ENCODE measurements around the gene ZNF460.
A peak's percentile ranks its signal among the peaks of the same experiment; 100 is the strongest.

The ZNF460 gene

DNA sequence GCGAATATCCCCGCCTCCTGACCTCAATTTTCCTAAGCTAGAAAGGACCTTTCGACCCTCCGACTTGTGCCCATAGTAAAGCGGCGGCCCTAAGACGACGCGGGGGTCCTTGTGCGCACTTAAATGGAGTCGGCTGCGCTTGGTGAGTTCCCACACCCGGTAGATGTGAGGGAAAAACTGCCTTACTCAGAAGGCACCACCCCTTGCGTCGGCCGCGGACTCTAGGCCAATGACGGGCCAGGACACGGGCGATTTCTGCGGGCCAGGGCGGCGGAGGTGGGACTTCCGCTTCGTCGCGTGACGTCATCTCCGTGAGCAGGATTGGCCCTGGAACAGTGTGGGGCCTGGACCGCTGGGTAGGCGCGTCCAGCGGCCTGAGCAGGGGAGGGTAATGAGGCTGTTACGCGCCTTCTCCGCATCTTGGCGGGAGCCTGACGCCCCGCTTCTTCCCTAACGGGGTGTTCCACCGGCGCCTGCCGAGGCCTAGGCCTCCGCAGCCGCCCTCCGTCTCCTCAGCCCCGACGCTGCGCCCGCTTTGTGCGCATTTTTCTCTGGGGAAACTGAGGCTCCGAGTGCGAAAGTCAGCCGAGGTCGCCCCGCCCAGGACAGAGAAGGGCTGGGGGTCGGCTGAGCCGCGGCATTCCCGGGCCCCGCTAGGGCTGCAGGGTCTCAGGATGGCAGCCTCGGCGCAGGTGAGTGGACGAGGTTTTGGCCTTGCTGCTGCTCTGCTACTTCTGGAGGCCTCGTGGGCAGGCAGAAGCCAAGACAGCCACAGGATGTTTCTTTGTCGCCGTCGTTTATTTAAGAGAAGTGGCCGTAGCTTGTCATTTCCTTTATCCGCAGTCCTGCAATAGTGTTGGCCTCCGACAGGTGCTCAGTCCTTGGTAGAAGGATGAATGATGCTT is 40.1 kb downstream of the ZNF460 start, which contains the start of gene ZNF543:
ZNF543 (plus strand) TSS at position 293 of the 905 bp plus-strand sequence; CDS start at position 675, 382 bp downstream.
- TF ChIP-seq, protein P1, sequence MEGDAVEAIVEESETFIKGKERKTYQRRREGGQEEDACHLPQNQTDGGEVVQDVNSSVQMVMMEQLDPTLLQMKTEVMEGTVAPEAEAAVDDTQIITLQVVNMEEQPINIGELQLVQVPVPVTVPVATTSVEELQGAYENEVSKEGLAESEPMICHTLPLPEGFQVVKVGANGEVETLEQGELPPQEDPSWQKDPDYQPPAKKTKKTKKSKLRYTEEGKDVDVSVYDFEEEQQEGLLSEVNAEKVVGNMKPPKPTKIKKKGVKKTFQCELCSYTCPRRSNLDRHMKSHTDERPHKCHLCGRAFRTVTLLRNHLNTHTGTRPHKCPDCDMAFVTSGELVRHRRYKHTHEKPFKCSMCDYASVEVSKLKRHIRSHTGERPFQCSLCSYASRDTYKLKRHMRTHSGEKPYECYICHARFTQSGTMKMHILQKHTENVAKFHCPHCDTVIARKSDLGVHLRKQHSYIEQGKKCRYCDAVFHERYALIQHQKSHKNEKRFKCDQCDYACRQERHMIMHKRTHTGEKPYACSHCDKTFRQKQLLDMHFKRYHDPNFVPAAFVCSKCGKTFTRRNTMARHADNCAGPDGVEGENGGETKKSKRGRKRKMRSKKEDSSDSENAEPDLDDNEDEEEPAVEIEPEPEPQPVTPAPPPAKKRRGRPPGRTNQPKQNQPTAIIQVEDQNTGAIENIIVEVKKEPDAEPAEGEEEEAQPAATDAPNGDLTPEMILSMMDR (IDR thresholded peaks at IDR 0.05; ENCODE audit: extremely low read depth, missing control alignments): no peak
- peak; percentile 97 for DNase-seq (ENCODE audit: low spot score)

DNA sequence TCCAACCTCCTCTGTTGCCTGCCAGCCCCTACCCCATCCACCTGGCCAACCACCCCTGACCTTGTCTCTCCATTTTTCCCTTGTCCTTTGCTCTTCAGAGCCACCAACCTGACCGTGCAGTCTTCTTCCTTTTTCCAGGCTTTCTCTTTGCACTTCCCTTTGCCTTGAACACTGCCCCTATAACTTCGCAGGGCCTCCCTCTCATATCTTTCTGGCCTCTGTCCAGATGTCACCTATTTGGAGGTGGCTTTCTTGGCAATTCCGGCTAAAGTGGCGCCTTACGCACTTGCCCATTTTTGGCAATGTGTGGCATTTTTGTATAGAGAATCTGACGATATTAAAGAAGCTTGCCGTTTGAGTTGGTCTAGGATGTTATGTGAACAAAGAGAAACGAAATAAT is 40.8 kb downstream of the ZNF460 start:
- no peak for DNase-seq (ENCODE audit: low spot score)
- TF ChIP-seq, protein P1 (IDR thresholded peaks at IDR 0.05; ENCODE audit: extremely low read depth, missing control alignments): no peak

DNA sequence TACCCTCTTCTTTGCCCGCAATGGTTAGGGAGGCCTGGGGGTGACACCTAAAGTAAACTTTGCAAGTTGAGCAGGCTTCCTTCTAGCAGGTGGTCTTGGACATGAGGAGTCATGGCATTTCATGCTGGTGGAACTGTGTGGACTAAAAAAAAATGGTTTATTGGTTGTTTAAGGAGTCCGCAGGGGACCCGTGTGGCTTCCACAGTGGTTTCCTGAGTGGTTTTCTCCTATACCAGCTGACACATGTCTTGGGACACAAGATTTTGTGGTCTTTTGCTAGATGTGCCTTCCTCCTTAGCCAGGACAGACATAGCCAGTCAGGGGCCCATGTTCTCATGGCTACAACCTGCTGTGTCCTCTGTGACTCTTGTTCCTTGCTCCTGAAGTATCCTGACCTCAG is 41.5 kb downstream of the ZNF460 start:
- TF ChIP-seq, protein P1 (IDR thresholded peaks at IDR 0.05; ENCODE audit: extremely low read depth, missing control alignments): no peak
- no peak for DNase-seq (ENCODE audit: low spot score)

DNA sequence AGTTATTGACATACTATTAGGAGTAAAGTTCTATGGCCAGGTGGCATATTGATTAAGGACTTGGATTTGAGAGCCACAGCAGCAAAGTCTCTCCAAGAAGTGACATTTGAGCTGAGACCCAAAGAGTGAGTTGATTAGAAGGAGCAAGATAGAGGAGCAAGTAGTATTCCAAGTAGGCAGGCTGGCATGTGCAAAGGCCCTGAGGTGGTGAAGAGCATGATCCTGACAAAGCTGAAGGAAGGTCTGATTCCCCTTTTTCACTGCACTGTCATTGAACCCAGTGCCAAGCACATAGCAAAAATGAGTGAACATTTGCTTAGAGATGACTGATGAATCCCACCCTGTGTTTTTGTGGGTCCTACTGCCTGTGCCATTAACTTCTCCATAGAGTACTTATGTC is 44.7 kb downstream of the ZNF460 start:
- no peak for DNase-seq (ENCODE audit: low spot score)
- TF ChIP-seq, protein P1 (IDR thresholded peaks at IDR 0.05; ENCODE audit: extremely low read depth, missing control alignments): no peak

DNA sequence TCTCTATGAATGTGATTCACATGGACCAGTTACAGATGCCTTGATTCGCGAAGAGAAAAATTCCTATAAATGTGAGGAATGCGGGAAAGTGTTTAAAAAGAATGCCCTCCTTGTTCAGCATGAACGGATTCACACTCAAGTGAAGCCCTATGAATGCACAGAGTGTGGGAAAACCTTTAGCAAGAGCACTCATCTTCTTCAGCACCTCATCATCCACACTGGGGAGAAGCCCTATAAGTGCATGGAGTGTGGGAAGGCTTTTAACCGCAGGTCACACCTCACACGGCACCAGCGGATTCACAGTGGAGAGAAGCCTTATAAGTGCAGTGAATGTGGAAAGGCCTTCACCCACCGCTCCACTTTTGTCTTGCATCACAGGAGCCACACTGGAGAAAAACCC is 47.7 kb downstream of the ZNF460 start:
- TF ChIP-seq, protein P1 (IDR thresholded peaks at IDR 0.05; ENCODE audit: extremely low read depth, missing control alignments): no peak
- DNase-seq (ENCODE audit: low spot score): no peak

DNA sequence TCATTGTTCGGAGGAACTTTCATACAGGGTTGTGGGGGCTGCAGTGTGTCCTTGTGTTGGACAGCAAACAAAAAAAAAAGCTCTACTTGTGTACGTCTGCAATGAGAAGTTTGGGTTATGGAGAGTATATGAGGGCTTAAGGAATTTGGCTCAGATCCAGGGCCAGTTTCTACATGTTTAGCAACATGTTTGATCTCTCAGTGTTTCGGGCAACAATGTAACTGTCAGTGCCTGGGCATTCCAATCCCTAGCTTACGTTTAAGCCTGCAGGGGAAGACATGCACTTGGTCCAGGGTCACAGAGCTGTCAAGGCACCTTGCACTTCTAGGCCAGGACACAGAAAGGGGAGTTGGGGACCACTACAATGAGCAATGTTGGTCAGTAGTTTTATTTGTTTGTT is 53.9 kb downstream of the ZNF460 start:
- TF ChIP-seq, protein P1 (IDR thresholded peaks at IDR 0.05; ENCODE audit: extremely low read depth, missing control alignments): no peak

DNA sequence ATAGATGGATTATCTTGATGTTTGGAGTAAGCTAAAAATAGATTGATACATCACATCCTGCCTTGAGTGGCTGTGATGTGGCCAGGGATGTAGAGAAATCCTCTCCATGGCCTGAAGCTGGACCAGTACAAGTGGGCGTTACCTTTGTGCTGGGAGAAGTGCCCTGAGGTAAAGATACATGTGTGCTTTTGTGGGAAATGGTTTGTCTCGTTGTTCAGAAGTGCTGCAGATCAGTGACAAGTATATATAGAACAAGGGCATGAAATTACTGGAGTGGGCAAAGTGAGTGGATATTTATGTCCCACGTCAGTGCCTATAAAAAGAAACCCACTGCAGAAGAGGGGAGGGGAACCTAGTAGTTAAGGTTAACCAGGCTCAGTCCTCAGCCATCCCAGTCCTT is 58.6 kb downstream of the ZNF460 start:
- no peak for DNase-seq (ENCODE audit: low spot score)
- TF ChIP-seq, protein P1 (IDR thresholded peaks at IDR 0.05; ENCODE audit: extremely low read depth, missing control alignments): no peak

More for the DNA sequence above, 53.9 kb downstream of the ZNF460 start:
- no peak for DNase-seq (ENCODE audit: low spot score)
